ENCODE results near the gene SPTBN5.

- TF ChIP-seq CTCF (IDR thresholded peaks at IDR 0.05; ENCODE audit: low read length): no peak
- TF ChIP-seq EZH2phosphoT487 (IDR thresholded peaks at IDR 0.05; ENCODE audit: low read length): no peak
- no peak for TF ChIP-seq EZH2 (optimal IDR thresholded peaks at IDR 0.05; ENCODE audit: low read depth, low read length)
Measured at GRCh38 chr15:41836713-41837454, 57.0 kb downstream of the SPTBN5 start.

Measured in MM.1S (cell line).